HUES6 (cell line): ENCODE measurements around the gene SLC5A1.

Experiments used
- H3K27ac ChIP-seq: 2 replicates; pipeline ENCODE4 v1.7.0; 2013; ENCODE audit warnings: low read depth, mild to moderate bottlenecking, low read length, inconsistent platforms
- H3K27me3 ChIP-seq: 2 replicates; pipeline ENCODE4 v1.6.1; 2013; ENCODE audit warnings: low read length; ENCODE audit not compliant: control insufficient read depth, insufficient read depth
- H3K36me3 ChIP-seq: 2 replicates; pipeline ENCODE4 v1.6.1; 2013; ENCODE audit warnings: low read length; ENCODE audit not compliant: control insufficient read depth, insufficient read depth
- H3K4me1 ChIP-seq: 2 replicates; pipeline ENCODE4 v1.6.1; 2013; ENCODE audit warnings: low read length; ENCODE audit not compliant: control insufficient read depth, insufficient read depth
- H3K4me3 ChIP-seq: 2 replicates; pipeline ENCODE4 v1.5.1; 2013; ENCODE audit warnings: low read depth, low read length
- H3K9ac ChIP-seq: one replicate; pipeline ENCODE4 v1.6.1; 2013; ENCODE audit warnings: mild to moderate bottlenecking, low read length
- H3K9me3 ChIP-seq: 2 replicates; pipeline ENCODE4 v1.6.1; 2013; ENCODE audit warnings: low read depth, low read length; ENCODE audit not compliant: control insufficient read depth, insufficient read depth

The SLC5A1 gene

GRCh38 chr22:32073262-32073661 is 30.2 kb downstream of the SLC5A1 start:
- H3K9me3 ChIP-seq = no peaks in the 10 kb centered on the region
- H3K27me3 ChIP-seq = no peaks in the 10 kb centered on the region
- no peak overlapping the region for H3K9ac ChIP-seq
- H3K36me3 ChIP-seq = no peaks in the 10 kb centered on the region
- H3K4me3 ChIP-seq = no peak overlapping the region
- H3K27ac ChIP-seq = no peak overlapping the region
- peaks cover 4% of the 10 kb centered on the region; the same call in 1 of the 2 replicates for H3K4me1 ChIP-seq

GRCh38 chr22:32073823-32074380 is 30.8 kb downstream of the SLC5A1 start:
- Histone ChIP-seq H3K27ac (no peak overlapping the region), H3K4me3 (no peak overlapping the region), H3K4me1 (peaks cover 6% of the 10 kb centered on the region; the same call in 1 of the 2 replicates), H3K27me3 (no peaks in the 10 kb centered on the region), H3K36me3 (no peaks in the 10 kb centered on the region), H3K9ac (no peak overlapping the region), H3K9me3 (no peaks in the 10 kb centered on the region)

- Histone ChIP-seq H3K36me3 (no peaks in the 10 kb centered on the region), H3K9ac (no peak overlapping the region), H3K27ac (no peak overlapping the region), H3K27me3 (no peaks in the 10 kb centered on the region), H3K4me3 (no peak overlapping the region), H3K4me1 (0 out of 2 replicates have a peak, but pooled peaks cover 7% of the 10 kb centered on the region), H3K9me3 (no peaks in the 10 kb centered on the region)
Observed at GRCh38 chr22:32075997-32076760, 33.1 kb downstream of the SLC5A1 start.

- H3K36me3 ChIP-seq = no peaks in the 10 kb centered on the region
- H3K27me3 ChIP-seq = no peaks in the 10 kb centered on the region
- no peak overlapping the region for H3K27ac ChIP-seq
- no peak overlapping the region for H3K4me3 ChIP-seq
- H3K9me3 ChIP-seq = no peaks in the 10 kb centered on the region
- no peak overlapping the region for H3K9ac ChIP-seq
- H3K4me1 ChIP-seq = 0 out of 2 replicates have a peak, but pooled peaks cover 7% of the 10 kb centered on the region
Observed at GRCh38 chr22:32076761-32077084, 33.7 kb downstream of the SLC5A1 start.

GRCh38 chr22:32077151-32077550 is 34.1 kb downstream of the SLC5A1 start:
- no peak overlapping the region for H3K4me3 ChIP-seq
- no peaks in the 10 kb centered on the region for H3K9me3 ChIP-seq
- no peak overlapping the region for H3K27ac ChIP-seq
- H3K4me1 ChIP-seq = 0 out of 2 replicates have a peak, but pooled peaks cover 7% of the 10 kb centered on the region
- H3K9ac ChIP-seq = no peak overlapping the region
- no peaks in the 10 kb centered on the region for H3K36me3 ChIP-seq
- no peaks in the 10 kb centered on the region for H3K27me3 ChIP-seq

- no peaks in the 10 kb centered on the region for H3K27me3 ChIP-seq
- no peak overlapping the region for H3K27ac ChIP-seq
- no peaks in the 10 kb centered on the region for H3K9me3 ChIP-seq
- H3K4me1 ChIP-seq = 0 out of 2 replicates have a peak, but pooled peaks cover 7% of the 10 kb centered on the region
- H3K4me3 ChIP-seq = no peak overlapping the region
- no peak overlapping the region for H3K9ac ChIP-seq
- no peaks in the 10 kb centered on the region for H3K36me3 ChIP-seq
Observed at GRCh38 chr22:32079130-32080089, 36.3 kb downstream of the SLC5A1 start.

- no peak overlapping the region for H3K9ac ChIP-seq
- no peaks in the 10 kb centered on the region for H3K9me3 ChIP-seq
- H3K36me3 ChIP-seq = no peaks in the 10 kb centered on the region
- H3K27ac ChIP-seq = no peak overlapping the region
- no peaks in the 10 kb centered on the region for H3K27me3 ChIP-seq
- H3K4me3 ChIP-seq = no peak overlapping the region
- 0 out of 2 replicates have a peak, but pooled peaks cover 7% of the 10 kb centered on the region for H3K4me1 ChIP-seq
Observed at GRCh38 chr22:32080904-32081303, 37.8 kb downstream of the SLC5A1 start.

- H3K9ac ChIP-seq = no peak overlapping the region
Observed at GRCh38 chr22:32082331-32082730, 39.3 kb downstream of the SLC5A1 start.

GRCh38 chr22:32083000-32083399 is 39.9 kb downstream of the SLC5A1 start:
- H3K36me3 ChIP-seq = no peaks in the 10 kb centered on the region
- no peak overlapping the region for H3K9ac ChIP-seq
- no peaks in the 10 kb centered on the region for H3K9me3 ChIP-seq
- no peak overlapping the region for H3K4me3 ChIP-seq
- 0 out of 2 replicates have a peak, but pooled peaks cover 7% of the 10 kb centered on the region for H3K4me1 ChIP-seq
- H3K27ac ChIP-seq = no peak overlapping the region
- H3K27me3 ChIP-seq = peaks cover 4% of the 10 kb centered on the region; the same call in 1 of the 2 replicates

More at GRCh38 chr22:32082331-32082730, 39.3 kb downstream of the SLC5A1 start:
- Histone ChIP-seq H3K9me3 (no peaks in the 10 kb centered on the region), H3K27me3 (peaks cover 1% of the 10 kb centered on the region; the same call in 1 of the 2 replicates), H3K4me3 (no peak overlapping the region), H3K4me1 (0 out of 2 replicates have a peak, but pooled peaks cover 7% of the 10 kb centered on the region), H3K36me3 (no peaks in the 10 kb centered on the region), H3K27ac (no peak overlapping the region)

- Histone ChIP-seq H3K4me1 (0 out of 2 replicates have a peak, but pooled peaks cover 6% of the 10 kb centered on the region), H3K27ac (no peak overlapping the region), H3K9me3 (no peaks in the 10 kb centered on the region), H3K4me3 (no peak overlapping the region), H3K27me3 (peaks cover 8% of the 10 kb centered on the region), H3K36me3 (no peaks in the 10 kb centered on the region), H3K9ac (no peak overlapping the region)
Observed at GRCh38 chr22:32083814-32084213, 40.8 kb downstream of the SLC5A1 start.
